ENCODE data around the gene EXOC4.

EXOC4 gene

GRCh38 chr7:133819695-133820094 is 566.8 kb downstream of the EXOC4 start:
- no peak for DNase-seq

- no peak for DNase-seq
Observed at GRCh38 chr7:133820584-133820983, 567.7 kb downstream of the EXOC4 start.

GRCh38 chr7:133821171-133821570 is 568.3 kb downstream of the EXOC4 start:
- no peak for DNase-seq

GRCh38 chr7:133822001-133822641 is 569.2 kb downstream of the EXOC4 start:
- DNase-seq = no peak

- DNase-seq = no peak
Observed at GRCh38 chr7:133822868-133823552, 570.1 kb downstream of the EXOC4 start.

- no peak for DNase-seq
Observed at GRCh38 chr7:133824132-133824531, 571.3 kb downstream of the EXOC4 start.

GRCh38 chr7:133827707-133828623 is 575.1 kb downstream of the EXOC4 start:
- DNase-seq = peak; percentile 10

- no peak for DNase-seq
Observed at GRCh38 chr7:133828906-133829305, 576.0 kb downstream of the EXOC4 start.

GRCh38 chr7:133829336-133829897 is 576.5 kb downstream of the EXOC4 start:
- no peak for DNase-seq

- no peak for DNase-seq
Observed at GRCh38 chr7:133830081-133830480, 577.2 kb downstream of the EXOC4 start.

- no peak for DNase-seq
Observed at GRCh38 chr7:133836666-133837065, 583.8 kb downstream of the EXOC4 start.

GRCh38 chr7:133837224-133837623 is 584.3 kb downstream of the EXOC4 start:
- DNase-seq = no peak

GRCh38 chr7:133839121-133839520 is 586.2 kb downstream of the EXOC4 start:
- DNase-seq = no peak

- no peak for DNase-seq
Observed at GRCh38 chr7:133843341-133843740, 590.5 kb downstream of the EXOC4 start.

GRCh38 chr7:133845005-133845404 is 592.1 kb downstream of the EXOC4 start:
- no peak for DNase-seq

- no peak for DNase-seq
Observed at GRCh38 chr7:133846203-133846945, 593.5 kb downstream of the EXOC4 start.

GRCh38 chr7:133850497-133851280 is 597.8 kb downstream of the EXOC4 start:
- DNase-seq = no peak

GRCh38 chr7:133851411-133851810 is 598.5 kb downstream of the EXOC4 start:
- no peak for DNase-seq

- DNase-seq = peak; percentile 35
Observed at GRCh38 chr7:133853706-133854276, 600.9 kb downstream of the EXOC4 start.

GRCh38 chr7:133854739-133855138 is 601.9 kb downstream of the EXOC4 start:
- DNase-seq = peak; percentile 33

- no peak for DNase-seq
Observed at GRCh38 chr7:133857376-133858119, 604.7 kb downstream of the EXOC4 start.

Measured in activated CD4-positive, alpha-beta T cell treated with anti-CD3 and anti-CD28 coated beads, Interleukin-2, amount 50 U/mL, for 16 hours (primary cell).